CD4-positive, alpha-beta T cell treated with Interleukin-15 for 4 hours (primary cell): ENCODE measurements around the gene TSPAN5.

Experiments
- DNase-seq: peaks from one replicate; pipeline ENCODE4 v3.0.0-alpha.2; 2020; ENCODE audit warnings: low spot score

TSPAN5 gene

DNA sequence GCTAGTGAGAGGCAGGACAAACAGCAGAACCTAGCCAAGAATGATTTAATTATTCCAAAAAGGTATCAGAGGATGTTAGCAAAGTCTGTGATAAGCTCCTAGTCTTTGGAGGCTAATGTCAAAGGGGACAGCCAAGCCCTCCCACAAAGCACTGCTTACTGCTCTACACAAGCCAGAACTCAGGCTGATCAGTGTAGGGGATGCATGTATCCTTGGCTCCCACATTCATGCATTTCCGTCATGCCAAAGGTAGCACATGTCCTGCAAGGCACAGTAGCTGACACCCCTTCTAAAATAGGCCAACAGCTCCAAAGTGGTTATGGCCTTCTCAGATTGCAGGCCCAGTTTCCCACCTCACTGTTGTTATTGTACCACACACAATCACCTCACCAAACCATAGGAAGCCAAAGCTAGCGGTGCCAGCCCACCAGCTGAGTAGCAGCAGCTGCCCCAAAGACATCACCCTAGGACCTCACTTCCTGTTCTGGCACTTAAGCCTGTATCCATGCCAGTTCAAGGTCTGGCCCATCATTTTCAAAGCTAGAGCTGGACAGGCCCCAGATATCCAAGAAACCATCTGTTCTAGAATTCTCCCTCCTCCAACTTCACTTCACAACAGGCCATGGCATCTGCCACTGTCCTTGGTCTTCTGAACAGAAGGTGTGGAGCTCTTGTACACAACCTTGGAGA lies 40.9 kb downstream of the TSPAN5 start:
- DNase-seq = no peak

DNA sequence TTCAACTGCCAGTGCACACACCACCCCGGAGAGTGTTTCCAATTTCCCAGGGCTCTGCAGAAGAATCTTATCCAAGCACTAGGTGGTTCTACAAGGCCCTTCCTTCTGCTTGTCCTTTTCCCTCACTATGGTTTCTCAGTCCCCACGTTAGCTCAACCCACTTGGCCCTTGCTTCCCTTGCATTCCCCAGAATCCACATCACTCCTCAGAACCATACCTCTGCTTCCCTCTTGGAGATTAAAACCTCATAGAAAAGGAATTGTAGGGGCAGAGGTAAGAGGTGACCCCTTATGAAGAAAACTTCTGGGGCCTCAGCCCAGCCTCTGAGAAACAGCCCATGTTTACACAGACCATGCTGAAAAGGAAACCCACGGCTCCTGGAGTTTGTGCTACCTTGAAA lies 42.4 kb downstream of the TSPAN5 start:
- no peak for DNase-seq

DNA sequence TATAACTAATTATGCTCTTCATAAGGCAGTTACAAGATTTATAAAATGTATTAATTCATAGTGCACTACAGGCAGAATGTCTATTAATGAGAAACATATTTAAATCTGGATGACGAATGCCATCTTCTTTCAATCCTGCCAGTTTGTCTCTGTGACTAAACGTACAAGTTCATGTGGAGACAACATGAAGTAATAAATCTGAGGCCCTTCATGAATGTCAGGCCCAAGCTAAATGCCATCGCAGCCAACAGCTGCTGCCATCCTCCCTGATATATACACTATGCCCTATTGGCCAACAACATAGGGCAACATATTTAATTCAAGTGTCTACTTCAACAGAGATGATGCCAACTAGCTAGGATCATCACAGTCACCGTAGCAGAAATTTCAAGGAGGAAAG lies 43.7 kb downstream of the TSPAN5 start:
- no peak for DNase-seq

DNA sequence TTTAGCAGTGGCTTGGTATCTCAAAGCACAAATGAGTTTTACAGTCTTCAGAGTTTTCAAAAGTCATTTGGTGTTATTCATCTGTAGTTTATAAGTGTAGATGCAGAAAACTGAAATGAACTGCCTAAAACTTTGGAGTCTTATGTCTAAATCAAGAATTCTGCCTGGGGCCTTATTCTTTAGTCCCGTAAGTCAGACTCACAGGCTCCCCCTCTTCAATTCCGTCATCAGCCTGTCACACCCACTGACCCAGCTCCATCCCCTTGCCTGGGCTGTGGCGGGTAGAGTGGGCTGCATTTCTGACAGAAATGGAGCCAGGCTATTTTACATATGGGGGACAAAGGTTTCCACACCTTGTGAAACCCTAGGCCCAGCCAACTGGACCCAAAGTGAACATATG lies 44.3 kb downstream of the TSPAN5 start:
- DNase-seq = no peak

DNA sequence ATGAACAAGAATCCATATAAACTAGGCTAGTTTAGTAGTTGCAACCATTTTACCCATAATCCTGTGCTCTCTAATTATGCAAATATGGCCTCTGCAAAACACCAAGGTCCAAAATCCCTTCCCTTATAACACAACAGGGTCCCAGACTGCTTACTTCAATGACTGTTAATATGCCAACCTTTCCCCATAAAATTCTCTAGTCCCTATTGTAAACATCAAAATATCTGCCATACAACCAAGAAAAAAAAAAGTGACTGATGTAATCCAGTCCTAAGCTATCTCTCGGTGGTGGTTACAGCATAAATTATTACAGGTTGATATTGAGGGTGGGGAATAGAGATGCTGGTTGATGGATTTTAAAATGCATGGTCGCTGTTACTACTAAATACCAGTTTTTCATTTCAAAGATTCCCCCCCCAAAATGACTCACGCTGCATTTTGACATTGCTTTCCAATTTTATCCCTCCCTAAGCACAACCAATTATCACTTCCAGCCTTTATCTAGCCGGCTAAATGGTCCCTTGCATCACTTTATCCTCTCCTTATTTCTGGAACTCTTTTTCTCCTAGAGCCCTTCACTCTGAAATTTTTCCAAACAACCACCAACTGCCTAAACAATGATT lies 44.8 kb downstream of the TSPAN5 start:
- no peak for DNase-seq

DNA sequence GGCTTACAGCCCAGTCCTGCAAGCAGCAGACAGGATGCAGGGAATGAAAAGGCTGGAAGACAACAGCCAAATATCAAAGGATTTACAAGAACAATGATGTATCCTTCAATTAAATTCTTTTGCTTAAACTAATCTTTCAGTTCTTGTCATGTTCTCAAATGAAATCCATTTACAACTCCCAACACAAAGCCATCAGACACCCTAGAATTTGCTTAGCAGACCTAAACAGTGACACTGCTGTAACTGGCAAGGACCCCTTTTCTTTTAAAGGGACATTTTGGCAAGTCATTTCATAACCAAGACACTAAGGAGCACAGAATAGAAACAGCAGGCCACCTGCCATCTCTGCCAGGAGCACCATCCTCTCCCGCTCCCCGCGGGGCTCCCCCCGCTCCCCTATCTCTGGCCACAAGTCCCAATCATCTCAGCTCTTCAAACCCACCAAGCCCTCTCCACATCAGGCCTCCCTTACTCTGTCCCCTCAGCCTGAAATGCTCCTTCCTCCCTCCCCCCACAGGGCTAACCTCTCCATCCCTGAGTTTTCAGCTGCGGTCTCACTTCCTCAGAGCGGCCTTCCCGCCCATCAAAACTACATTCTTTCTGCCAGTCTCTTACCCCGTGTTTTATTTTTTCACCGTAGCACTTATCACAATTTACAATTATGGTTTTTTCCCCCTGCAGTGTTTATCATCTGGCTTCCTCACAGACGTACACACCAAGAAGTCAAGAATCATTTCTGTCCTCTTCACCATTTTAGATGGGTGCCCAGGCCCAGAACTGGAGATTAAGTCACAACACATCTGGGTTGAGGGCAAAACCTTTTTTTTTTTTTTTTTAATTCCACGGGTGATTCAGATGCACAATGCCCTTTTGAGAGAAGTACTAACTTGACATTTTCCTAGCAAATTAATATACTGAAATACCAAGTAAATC lies 45.8 kb downstream of the TSPAN5 start:
- no peak for DNase-seq

DNA sequence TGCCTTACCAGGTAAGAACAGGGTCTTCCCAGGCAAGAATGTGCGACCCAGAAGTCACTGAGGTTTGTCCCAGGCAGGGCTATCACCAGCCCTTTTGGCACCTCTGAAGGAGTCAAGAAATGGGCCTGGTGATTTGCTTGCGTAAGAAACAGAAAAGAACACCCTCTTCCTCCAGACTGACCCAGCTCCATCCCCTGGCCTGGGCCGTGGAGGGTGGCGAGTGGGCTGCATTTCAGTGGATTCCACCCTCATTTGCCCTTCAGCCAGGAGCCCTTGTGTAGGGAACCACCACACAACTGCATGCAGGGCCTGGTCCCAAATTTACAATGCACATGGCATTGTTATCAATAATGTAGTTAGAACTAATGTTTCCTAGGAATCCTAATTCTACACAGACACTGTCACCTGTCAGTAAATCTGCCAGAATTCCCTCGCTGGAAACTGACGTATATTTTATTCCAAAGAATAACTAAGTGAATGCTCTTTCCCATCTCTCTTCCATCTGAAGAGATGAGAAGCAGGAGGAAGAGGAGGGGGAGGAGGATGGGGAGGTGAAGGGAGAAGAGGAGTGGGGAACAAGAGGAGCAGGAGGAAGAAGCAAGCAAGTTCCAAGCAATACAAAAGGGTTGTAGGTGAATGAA lies 46.6 kb downstream of the TSPAN5 start:
- DNase-seq = no peak

DNA sequence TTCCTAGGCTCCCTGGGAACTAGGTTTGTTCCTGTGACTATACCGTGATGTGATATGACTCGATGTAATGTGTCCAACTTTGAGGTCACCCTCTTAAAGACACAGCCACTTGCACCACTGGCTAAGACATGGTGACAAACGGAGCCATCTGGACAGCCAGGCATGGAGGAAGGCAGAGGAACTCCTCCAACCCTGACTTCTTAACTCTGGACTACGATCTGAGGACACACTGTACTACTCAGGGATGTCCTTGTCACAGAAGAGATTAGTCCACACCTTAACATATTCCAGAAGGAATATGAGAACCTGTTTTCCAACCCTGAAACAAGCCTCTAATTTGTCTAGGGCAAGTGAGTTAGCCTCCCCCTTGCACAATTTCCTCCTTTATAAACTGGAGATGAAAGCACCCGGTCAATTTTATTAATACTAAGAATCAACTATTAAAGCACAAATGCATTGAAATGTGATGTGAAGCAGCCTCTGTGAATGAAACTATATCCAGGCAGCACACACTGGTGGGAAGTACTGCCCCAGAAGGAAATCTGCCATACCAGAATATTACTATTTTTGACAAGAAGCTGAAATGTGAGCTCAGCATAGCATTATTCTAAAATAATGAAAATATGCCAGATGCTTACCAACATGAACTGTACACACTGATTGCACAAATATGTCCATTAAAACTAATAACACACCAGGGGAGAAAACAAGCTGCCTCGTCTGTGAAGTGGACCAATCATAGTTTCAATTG lies 47.3 kb downstream of the TSPAN5 start:
- no peak for DNase-seq

DNA sequence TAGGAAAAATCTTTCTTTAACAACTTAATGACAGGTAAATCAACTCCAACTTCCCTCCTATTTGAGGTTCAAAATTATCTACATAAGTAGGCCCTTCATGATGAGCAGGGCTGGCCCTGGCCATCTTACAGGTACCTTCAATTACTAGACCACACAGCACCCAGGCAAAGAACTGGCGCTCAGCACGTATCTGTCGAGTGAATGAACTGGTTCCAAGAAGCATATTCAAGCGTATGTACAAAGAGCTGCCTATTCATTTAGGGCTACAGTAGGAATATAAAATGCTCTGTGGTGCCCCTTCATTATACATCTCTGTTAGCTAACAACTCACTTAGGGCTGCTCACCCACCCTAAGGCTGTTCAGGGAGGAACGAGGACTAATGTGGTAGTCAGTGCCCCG lies 48.0 kb downstream of the TSPAN5 start:
- DNase-seq = no peak

DNA sequence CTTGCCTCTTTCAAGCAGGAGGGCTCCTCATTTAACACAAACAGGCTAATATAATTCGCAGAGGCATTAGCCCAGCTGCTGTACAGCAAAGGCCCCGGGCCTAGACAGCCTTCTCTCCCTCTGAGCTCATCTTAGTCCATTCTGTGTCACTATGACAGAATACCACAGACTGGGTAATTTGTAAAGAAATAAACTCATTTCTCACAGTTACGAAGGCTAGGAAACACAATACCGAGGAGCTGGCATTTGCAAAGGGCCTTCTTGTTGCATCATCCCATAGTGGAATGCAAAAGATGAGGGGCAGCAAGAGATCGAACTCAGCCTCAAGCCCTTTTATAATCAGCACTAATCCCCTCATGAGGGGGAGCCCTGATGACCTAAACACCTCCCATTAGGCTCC lies 48.5 kb downstream of the TSPAN5 start:
- DNase-seq = no peak

DNA sequence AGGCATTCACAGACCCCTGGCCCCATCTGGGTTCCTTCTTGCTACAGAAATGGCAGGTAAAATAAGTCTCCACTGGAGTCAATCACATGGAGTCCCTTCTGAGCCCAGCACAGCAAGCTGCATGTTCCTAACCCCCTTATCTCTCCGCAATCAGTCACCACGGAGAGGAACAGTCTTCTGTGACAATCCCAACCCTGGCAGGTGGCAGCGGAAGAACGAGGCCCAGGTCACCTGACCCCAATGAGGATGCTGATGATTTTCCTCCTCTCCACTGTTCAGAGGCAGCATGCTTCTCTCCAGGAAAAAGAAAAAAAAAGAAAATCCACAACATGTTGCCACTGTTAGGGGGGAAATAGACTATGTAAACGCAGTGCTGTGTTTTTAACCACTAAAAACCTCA lies 50.1 kb downstream of the TSPAN5 start:
- no peak for DNase-seq

DNA sequence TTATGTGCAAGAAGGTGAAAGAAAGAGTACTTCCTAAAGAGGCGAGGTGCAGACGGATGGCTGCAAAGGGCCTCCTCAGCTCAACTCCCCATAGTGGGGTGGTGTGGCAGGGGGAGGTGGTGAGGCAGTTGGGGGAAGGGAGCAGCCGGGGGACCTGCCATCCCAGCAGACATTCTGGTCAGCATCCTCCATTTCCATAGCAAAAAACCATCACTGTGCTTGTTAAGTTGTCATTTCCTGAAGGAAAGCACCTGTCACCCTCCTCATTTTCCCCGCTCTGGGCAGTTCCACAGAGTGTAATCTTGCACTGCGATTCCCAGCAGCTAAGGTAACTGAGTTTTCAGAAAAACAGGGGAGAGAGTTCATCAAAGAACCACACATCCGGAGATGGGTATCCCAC lies 51.5 kb downstream of the TSPAN5 start:
- DNase-seq = no peak

DNA sequence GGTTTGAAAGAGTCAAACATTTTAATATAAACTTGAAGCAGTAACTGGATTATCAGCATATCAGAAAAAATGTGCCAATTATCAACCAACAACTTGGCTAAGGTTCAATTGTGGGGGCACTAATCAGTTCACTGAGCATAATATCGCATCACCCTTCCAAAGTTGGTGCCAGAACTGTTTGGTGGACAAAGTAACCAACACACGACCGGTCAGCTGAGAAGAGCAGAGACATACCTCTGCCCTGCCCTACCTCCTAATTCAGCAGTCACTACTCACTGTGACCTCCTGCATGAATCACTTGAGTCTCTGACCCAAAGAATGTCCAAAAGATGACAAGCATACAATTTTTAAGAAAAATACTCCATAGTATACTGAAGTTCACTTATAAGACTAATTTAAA lies 53.2 kb downstream of the TSPAN5 start:
- DNase-seq = no peak

DNA sequence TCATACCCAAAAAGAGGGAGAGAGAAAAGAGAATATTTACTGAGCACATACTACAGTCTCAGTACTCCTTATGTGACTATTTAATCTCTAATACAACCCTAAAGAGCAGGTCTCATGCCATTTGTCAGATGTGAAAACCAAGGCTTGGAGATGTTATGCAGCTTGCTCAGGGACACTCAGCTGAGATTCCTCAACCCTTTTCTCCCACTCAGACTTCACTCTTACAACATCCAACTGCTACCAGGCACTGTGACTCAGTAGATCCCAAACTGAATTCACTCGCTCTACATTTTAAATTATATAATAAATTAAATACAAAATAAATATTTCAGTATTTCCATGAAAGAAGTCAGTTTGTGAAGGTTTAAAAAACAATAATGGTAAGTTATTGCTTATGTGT lies 53.7 kb downstream of the TSPAN5 start:
- no peak for DNase-seq

DNA sequence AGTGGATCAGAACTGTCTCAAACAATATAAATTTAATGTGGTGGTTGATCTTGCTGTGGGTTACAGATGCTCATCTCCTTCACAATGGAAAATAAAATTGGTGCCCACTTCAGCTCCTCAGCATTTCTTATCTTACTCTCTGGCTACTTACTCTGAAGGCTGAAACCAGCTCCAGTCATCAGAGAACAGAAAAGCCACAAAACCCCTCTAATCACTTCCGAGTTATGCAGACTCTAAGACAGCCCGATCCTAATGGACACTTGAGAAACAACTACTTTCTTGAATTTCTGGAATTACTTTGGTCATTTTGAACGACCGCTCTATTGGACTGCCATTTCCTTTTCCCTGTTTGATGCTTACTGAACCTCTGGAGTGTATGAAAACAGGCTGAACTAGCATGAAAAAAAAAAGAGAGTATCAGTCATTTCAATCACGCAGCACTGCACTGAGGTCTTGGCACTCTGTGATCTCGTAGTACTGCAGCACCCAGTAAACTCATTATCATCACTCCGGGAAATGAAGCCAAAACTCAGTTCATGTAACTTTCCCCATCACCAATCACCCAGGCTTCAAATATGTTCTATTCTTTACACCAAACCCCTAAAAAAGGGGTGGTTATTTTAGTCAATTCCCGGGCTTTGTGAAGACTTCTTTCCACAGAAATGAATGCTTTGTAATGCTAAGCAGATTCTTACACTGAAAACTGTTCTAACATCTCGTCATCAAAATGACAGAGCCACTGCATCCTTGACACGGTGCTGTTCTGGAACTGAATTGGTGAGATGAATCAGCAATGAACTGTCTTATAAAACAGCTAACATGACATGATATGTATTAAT lies 54.5 kb downstream of the TSPAN5 start:
- DNase-seq = no peak

DNA sequence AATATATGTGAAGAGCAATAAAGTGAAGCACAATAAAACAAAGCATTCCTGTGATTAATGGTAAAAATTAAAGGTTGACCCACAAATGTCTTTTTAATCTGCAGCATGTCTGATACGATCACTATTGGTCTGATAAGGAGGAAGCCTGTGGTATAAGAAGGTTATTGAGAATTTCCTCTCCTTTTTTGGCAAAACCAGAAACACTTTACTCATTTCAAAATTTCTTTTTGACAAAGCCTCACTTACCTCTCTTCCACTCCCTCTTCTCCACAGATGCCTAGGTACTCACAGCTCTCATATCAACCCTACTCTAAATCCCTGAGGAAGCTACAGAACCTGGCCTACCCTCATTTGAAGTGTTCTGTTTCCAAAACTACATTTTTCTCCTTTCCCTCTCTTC lies 56.1 kb downstream of the TSPAN5 start:
- no peak for DNase-seq

DNA sequence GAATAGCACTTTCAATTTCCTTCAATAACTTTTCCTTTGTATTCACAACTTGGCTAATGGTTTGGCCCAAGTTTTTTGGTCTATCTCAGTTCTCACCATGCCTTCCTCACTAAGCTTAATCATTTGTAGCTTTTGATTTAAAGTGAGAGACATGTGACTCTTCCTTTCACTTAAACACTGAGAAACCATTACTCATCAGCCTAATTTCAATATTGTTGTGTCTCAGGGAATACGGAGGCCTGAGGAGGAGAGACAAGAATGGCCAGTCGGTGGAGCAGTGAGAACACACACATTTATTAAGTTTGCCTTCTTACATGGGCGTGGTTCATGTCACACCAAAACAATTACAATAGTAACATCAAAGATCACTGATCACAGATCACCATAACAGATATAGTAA lies 56.7 kb downstream of the TSPAN5 start:
- DNase-seq = peak; percentile 51

DNA sequence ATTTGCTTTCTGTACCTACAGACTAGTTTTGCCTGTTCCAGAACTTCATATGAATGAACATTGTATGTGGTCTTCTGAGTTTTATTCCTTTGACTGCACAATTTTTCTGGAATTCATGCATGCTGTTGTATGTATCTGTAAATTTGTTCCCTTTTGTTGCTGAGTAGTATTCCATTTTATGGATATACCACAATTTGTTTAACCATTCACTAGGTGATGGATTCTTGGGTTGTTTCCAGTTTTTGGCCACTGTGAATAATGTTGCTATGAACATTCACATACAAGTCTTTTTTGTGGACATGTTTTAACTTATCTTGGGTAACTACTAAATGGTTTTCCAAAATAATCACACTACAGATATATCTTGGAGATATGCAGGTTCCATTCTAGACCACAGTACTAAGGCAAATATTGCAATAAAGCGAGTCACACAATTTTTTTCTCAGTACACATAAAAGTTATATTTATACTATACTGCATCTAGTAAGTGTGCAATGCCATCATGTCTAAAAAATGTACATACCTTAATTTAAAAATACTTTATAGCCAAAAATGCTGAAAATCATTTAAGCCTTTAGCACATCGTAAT lies 58.7 kb downstream of the TSPAN5 start:
- DNase-seq = no peak

DNA sequence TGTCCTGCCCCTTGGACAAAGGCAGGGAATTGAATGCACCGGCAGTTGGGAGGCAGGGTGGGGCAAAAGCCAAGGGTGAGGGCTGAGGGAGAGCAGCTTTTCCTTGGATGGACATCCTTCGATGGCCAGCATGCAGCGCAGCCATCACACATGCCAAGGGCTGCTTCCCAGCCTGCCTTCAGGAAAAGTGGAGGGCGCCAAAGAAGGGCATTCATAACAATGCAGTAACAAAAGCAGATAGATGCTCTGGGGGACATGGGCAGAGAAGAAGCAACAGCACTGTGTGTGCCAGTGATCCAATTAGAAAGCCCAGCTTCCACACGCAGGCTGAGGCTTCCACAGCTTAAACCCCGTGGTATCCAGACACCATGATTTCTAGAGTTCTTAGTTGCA lies 71.5 kb downstream of the TSPAN5 start:
- no peak for DNase-seq

DNA sequence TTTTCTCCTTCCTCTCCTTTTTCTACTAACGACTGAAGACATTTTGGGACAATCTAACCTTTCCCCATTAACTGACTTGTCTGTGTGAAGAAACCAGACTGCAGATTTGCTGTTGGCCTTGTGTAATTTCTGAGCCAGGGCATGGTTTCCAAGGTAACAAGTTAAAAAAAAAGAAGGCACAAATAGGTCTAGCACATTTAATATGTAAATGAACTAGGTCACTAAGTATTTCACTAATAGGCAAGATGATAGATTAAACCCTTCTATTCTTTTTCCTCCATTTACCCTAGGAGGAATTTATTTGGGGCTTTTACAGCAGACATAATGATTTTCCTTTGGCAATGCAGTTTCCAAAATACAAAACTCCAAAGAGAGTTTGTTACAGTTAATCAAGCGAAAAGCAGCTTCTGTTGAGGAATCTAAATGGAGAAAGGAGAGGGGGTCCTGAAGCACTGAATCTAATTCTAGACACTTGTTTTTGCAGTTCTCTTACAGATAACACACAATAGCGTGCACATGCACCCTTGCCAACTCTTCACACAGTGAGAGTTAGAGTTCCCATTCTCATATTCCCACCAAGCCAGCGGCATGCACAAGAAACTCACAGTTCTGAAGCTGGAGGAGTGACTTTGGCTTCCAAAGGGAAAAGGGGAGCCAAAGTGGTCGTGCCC lies 72.0 kb downstream of the TSPAN5 start:
- no peak for DNase-seq
